Stimulated activated CD4-positive, alpha-beta T cell treated with anti-CD3 and anti-CD28 coated beads, TNF-alpha, amount 100 ng/mL, for 1 hour (primary cell): ENCODE data around the gene CAPN11.
"Not testable (repeated sequence)": the region's sequence is repeated elsewhere in the genome, so short reads cannot be mapped to it uniquely, and the experiment has no call there.

ENCODE experiments used
- DNase-seq, 3 donors: peaks; one replicate each; pipeline ENCODE4 v3.0.0-alpha.2; 2020; ENCODE audit warnings: low read depth in 3 of 3, low spot score in 1 of 3

The CAPN11 gene

GRCh38 chr6:44180406-44180805, 21.8 kb downstream of the CAPN11 start:
- DNase-seq: no peak

- DNase-seq: no peak
These were observed 22.3 kb downstream of the CAPN11 start for GRCh38 chr6:44180886-44181285.

- DNase-seq: not testable (repeated sequence)
These were observed 23.2 kb downstream of the CAPN11 start for GRCh38 chr6:44181784-44182183.

- no peak for DNase-seq
These were observed 24.3 kb downstream of the CAPN11 start for GRCh38 chr6:44182911-44183390.

GRCh38 chr6:44183783-44184182, 25.2 kb downstream of the CAPN11 start:
- DNase-seq: no peak

- DNase-seq: not testable (repeated sequence)
These were observed 26.7 kb downstream of the CAPN11 start for GRCh38 chr6:44185356-44185755.

GRCh38 chr6:44185953-44186634, 27.5 kb downstream of the CAPN11 start:
- DNase-seq: no peak

GRCh38 chr6:44186635-44187025, 28.0 kb downstream of the CAPN11 start:
- DNase-seq: no peak

GRCh38 chr6:44188819-44189218, 30.2 kb downstream of the CAPN11 start:
- no peak for DNase-seq

GRCh38 chr6:44189257-44189656, 30.6 kb downstream of the CAPN11 start:
- DNase-seq: no peak

GRCh38 chr6:44190715-44191114, 32.1 kb downstream of the CAPN11 start:
- no peak for DNase-seq

GRCh38 chr6:44192428-44193041, 33.9 kb downstream of the CAPN11 start:
- DNase-seq: no peak

- DNase-seq: no peak
These were observed 34.8 kb downstream of the CAPN11 start for GRCh38 chr6:44193307-44193910.

GRCh38 chr6:44194326-44194725, 35.7 kb downstream of the CAPN11 start:
- DNase-seq: no peak

- not testable (repeated sequence) for DNase-seq
These were observed 37.7 kb downstream of the CAPN11 start for GRCh38 chr6:44196351-44196750.

GRCh38 chr6:44198684-44199083, 40.1 kb downstream of the CAPN11 start:
- no peak for DNase-seq

GRCh38 chr6:44199883-44200282, 41.3 kb downstream of the CAPN11 start:
- DNase-seq: no peak

GRCh38 chr6:44201200-44201599, 42.6 kb downstream of the CAPN11 start:
- no peak for DNase-seq

- no peak for DNase-seq
These were observed 43.2 kb downstream of the CAPN11 start for GRCh38 chr6:44201638-44202303.

- DNase-seq: no peak
These were observed 43.8 kb downstream of the CAPN11 start for GRCh38 chr6:44202332-44202971.

- no peak for DNase-seq
These were observed 44.5 kb downstream of the CAPN11 start for GRCh38 chr6:44202972-44203750.
